Neural cell (in vitro differentiated cells): ENCODE results near the gene RNPEPL1. TPM values are rescaled to one million over a fixed set of nuclear protein-coding genes. Genes with fewer than 3 reads are reported as not detected.

Experiments
- H2AFZ ChIP-seq: fragments of 200-600, 300-800 bp; sonication (generic), shearing (Covaris generic); 2 replicates; pipeline ENCODE4 v1.6.0; 2014; ENCODE audit warnings: low read depth, mild to moderate bottlenecking, antibody characterized with exemption, low read length, moderate library complexity
- H3F3A ChIP-seq: fragments of 200-600 bp; shearing (Covaris generic); 2 replicates; pipeline ENCODE4 v1.6.1; 2016; ENCODE audit warnings: mild to moderate bottlenecking, moderate library complexity, mixed read lengths, antibody characterized with exemption, low read length; ENCODE audit not compliant: insufficient read depth, poor library complexity, severe bottlenecking
- H3K27ac ChIP-seq: fragments of 200-600, 300-800 bp; sonication (generic), shearing (Covaris generic); 2 replicates; pipeline ENCODE4 v1.5.1; 2014; ENCODE audit warnings: mild to moderate bottlenecking, low read length, moderate library complexity
- H3K27me3 ChIP-seq: fragments of 300-800, 200-600 bp; sonication (generic), shearing (Covaris generic); 2 replicates; pipeline ENCODE4 v1.6.0; 2014; ENCODE audit warnings: mild to moderate bottlenecking, low read depth, low read length, moderate library complexity; ENCODE audit not compliant: insufficient read depth
- H3K36me3 ChIP-seq: fragments of 300-800, 200-600 bp; sonication (generic), shearing (Covaris generic); 2 replicates; pipeline ENCODE4 v1.5.1; 2014; ENCODE audit warnings: mild to moderate bottlenecking, antibody characterized with exemption, low read length, moderate library complexity; ENCODE audit not compliant: insufficient read depth
- H3K4me2 ChIP-seq: fragments of 300-800, 200-600 bp; sonication (generic), shearing (Covaris generic); 2 replicates; pipeline ENCODE4 v1.6.0; 2014; ENCODE audit warnings: mild to moderate bottlenecking, low read length
- H3K4me3 ChIP-seq: fragments of 300-800, 200-600 bp; sonication (generic), shearing (Covaris generic); 2 replicates; pipeline ENCODE4 v1.5.1; 2014; ENCODE audit warnings: mild to moderate bottlenecking, low read length, moderate library complexity
- H3K79me2 ChIP-seq: fragments of 200-600 bp; shearing (Covaris generic); replicated peaks from 2 replicates; pipeline ENCODE4 v1.6.0; 2014; ENCODE audit warnings: mild to moderate bottlenecking, low read length, moderate library complexity; ENCODE audit not compliant: insufficient read depth
- H3K9ac ChIP-seq: fragments of 300-800, 200-600 bp; sonication (generic), shearing (Covaris generic); 2 replicates; pipeline ENCODE4 v1.6.1; 2016; ENCODE audit warnings: mild to moderate bottlenecking, low read length, mixed read lengths
- H3K9me2 ChIP-seq: fragments of 200-600 bp; shearing (Covaris generic); 2 replicates; pipeline ENCODE4 v1.6.1; 2016; ENCODE audit warnings: mild to moderate bottlenecking, low read length, mixed read lengths; ENCODE audit not compliant: insufficient read depth
- H3K9me3 ChIP-seq: fragments of 200-600, 300-800 bp; sonication (generic), shearing (Covaris generic); 2 replicates; pipeline ENCODE4 v1.6.1; 2016; ENCODE audit warnings: mild to moderate bottlenecking, mixed run types, low read length, moderate library complexity, mixed read lengths
- H4K20me1 ChIP-seq: fragments of 200-600 bp; shearing (Covaris generic); 2 replicates; pipeline ENCODE4 v1.6.1; 2016; ENCODE audit warnings: mild to moderate bottlenecking, mixed run types; ENCODE audit not compliant: insufficient read depth
- EP300 ChIP-seq: fragments of 450-650 bp; conservative IDR thresholded peaks from 2 replicates; pipeline ENCODE4 v1.6.1; 2014; ENCODE audit warnings: antibody characterized with exemption, mild to moderate bottlenecking, moderate library complexity; ENCODE audit not compliant: poor library complexity, severe bottlenecking
- EZH2 ChIP-seq: fragments of 200-600, 300-800 bp; shearing (Covaris generic), sonication (generic); IDR thresholded peaks from 2 replicates; pipeline ENCODE4 v1.6.1; 2014; ENCODE audit warnings: antibody characterized with exemption, low read length, borderline replicate concordance, mild to moderate bottlenecking; ENCODE audit not compliant: insufficient read depth, poor library complexity, severe bottlenecking
- MXI1 ChIP-seq: fragments of 450-650 bp; conservative IDR thresholded peaks from 2 replicates; pipeline ENCODE4 v1.6.1; 2014; ENCODE audit warnings: antibody characterized with exemption, mild to moderate bottlenecking; ENCODE audit not compliant: poor library complexity, severe bottlenecking
- POLR2AphosphoS5 ChIP-seq: IDR thresholded peaks from 2 replicates; pipeline ENCODE4 v1.6.1; 2012
- RAD21 ChIP-seq: fragments of 450-650 bp; conservative IDR thresholded peaks from 2 replicates; pipeline ENCODE4 v1.6.1; 2014; ENCODE audit warnings: antibody characterized with exemption, mild to moderate bottlenecking, moderate library complexity
- SMC3 ChIP-seq: fragments of 450-650 bp; conservative IDR thresholded peaks from 2 replicates; pipeline ENCODE4 v1.6.1; 2014; ENCODE audit warnings: antibody characterized with exemption, mild to moderate bottlenecking, moderate library complexity; ENCODE audit not compliant: poor library complexity
- TAF1 ChIP-seq: IDR thresholded peaks from 2 replicates; pipeline ENCODE4 v1.6.1; 2012; ENCODE audit warnings: low read depth
- polyA plus RNA-seq: library from polyadenylated mRNA; depleted of rRNA; stranded (reverse); fragments of >200 nt; gene quantifications from 2 replicates; pipeline ENCODE4 v1.2.3, GENCODE V29; 2014
- TF ChIP-seq, protein P1 (sequence below): fragments of 450-650 bp; IDR thresholded peaks from 2 replicates; pipeline ENCODE4 v1.5.1; 2014; ENCODE audit warnings: antibody characterized with exemption, mild to moderate bottlenecking, moderate library complexity; ENCODE audit not compliant: poor library complexity, severe bottlenecking
- TF ChIP-seq, protein P2 (sequence below): IDR thresholded peaks from 2 replicates; pipeline ENCODE4 v1.6.1; 2012; ENCODE audit warnings: borderline replicate concordance

RNPEPL1 gene
- polyA plus RNA-seq, 1 donor from 2014 or later = 16.1 TPM

DNA sequence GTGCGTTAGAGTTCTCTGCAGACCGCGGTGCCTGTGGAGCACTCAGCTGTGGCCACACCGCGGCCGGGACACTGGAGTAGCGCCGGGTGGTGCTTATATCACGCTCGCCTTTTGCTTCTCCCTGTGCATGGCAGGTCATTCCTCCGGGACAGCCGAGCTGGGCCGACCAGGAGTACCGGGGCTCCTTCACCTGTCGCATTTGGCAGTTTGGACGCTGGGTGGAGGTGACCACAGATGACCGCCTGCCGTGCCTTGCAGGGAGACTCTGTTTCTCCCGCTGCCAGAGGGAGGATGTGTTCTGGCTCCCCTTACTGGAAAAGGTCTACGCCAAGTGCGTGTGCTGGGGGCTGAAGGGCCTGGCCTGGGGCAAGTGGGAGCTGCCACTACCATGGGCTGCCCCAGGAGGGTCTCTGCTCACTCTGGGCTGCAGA is 22.4 kb downstream of the RNPEPL1 start:
- no peak for TF ChIP-seq POLR2AphosphoS5
- TF ChIP-seq, protein P1, sequence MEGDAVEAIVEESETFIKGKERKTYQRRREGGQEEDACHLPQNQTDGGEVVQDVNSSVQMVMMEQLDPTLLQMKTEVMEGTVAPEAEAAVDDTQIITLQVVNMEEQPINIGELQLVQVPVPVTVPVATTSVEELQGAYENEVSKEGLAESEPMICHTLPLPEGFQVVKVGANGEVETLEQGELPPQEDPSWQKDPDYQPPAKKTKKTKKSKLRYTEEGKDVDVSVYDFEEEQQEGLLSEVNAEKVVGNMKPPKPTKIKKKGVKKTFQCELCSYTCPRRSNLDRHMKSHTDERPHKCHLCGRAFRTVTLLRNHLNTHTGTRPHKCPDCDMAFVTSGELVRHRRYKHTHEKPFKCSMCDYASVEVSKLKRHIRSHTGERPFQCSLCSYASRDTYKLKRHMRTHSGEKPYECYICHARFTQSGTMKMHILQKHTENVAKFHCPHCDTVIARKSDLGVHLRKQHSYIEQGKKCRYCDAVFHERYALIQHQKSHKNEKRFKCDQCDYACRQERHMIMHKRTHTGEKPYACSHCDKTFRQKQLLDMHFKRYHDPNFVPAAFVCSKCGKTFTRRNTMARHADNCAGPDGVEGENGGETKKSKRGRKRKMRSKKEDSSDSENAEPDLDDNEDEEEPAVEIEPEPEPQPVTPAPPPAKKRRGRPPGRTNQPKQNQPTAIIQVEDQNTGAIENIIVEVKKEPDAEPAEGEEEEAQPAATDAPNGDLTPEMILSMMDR = no peak
- TF ChIP-seq TAF1 = no peak
- no peak for TF ChIP-seq EZH2
- no peak for TF ChIP-seq RAD21
- no peak for TF ChIP-seq MXI1
- TF ChIP-seq, protein P2, sequence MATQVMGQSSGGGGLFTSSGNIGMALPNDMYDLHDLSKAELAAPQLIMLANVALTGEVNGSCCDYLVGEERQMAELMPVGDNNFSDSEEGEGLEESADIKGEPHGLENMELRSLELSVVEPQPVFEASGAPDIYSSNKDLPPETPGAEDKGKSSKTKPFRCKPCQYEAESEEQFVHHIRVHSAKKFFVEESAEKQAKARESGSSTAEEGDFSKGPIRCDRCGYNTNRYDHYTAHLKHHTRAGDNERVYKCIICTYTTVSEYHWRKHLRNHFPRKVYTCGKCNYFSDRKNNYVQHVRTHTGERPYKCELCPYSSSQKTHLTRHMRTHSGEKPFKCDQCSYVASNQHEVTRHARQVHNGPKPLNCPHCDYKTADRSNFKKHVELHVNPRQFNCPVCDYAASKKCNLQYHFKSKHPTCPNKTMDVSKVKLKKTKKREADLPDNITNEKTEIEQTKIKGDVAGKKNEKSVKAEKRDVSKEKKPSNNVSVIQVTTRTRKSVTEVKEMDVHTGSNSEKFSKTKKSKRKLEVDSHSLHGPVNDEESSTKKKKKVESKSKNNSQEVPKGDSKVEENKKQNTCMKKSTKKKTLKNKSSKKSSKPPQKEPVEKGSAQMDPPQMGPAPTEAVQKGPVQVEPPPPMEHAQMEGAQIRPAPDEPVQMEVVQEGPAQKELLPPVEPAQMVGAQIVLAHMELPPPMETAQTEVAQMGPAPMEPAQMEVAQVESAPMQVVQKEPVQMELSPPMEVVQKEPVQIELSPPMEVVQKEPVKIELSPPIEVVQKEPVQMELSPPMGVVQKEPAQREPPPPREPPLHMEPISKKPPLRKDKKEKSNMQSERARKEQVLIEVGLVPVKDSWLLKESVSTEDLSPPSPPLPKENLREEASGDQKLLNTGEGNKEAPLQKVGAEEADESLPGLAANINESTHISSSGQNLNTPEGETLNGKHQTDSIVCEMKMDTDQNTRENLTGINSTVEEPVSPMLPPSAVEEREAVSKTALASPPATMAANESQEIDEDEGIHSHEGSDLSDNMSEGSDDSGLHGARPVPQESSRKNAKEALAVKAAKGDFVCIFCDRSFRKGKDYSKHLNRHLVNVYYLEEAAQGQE = no peak
- no peak for TF ChIP-seq EP300
- no peak for TF ChIP-seq SMC3
- no peaks in the 10 kb centered on the region for H4K20me1 ChIP-seq
- peaks cover 26% of the 10 kb centered on the region for H3K79me2 ChIP-seq
- H3K36me3 ChIP-seq = no peaks in the 10 kb centered on the region
- no peak overlapping the region for H2AFZ ChIP-seq
- H3K4me2 ChIP-seq = no peak overlapping the region
- H3K27me3 ChIP-seq = no peaks in the 10 kb centered on the region
- H3K27ac ChIP-seq = no peak overlapping the region
- H3K9me2 ChIP-seq = no peaks in the 10 kb centered on the region
- H3K9ac ChIP-seq = no peak overlapping the region
- H3K9me3 ChIP-seq = no peaks in the 10 kb centered on the region
- H3F3A ChIP-seq = no peaks in the 10 kb centered on the region
- H3K4me3 ChIP-seq = no peak overlapping the region

DNA sequence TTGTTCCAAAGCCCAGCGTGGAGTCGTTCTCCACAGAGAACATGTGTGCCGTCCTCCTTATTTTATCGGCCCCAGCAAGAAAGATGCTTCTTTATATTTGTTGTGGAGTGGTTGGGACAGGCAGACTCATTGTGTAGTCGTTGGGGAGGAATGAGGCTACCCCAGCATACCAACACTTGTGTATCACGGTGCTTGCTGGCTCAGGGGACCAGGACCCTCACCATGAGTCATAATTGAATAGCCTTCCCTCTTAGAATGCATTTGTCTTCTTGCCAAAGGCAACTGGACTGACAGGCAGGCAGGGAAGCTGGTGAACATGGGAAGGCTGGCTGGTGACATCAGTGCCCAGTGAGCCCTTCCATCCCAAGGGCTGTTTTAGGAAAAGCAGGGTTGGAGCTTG is 22.9 kb downstream of the RNPEPL1 start:
- H3K4me3 ChIP-seq = no peak overlapping the region
- TF ChIP-seq RAD21 = no peak
- no peak for TF ChIP-seq EP300
- TF ChIP-seq TAF1 = no peak
- TF ChIP-seq SMC3 = no peak
- TF ChIP-seq, protein P1 = no peak
- no peak for TF ChIP-seq MXI1
- no peak for TF ChIP-seq POLR2AphosphoS5
- TF ChIP-seq EZH2 = no peak
- TF ChIP-seq, protein P2 = no peak
- H3K9me2 ChIP-seq = no peaks in the 10 kb centered on the region
- peaks cover 22% of the 10 kb centered on the region for H3K79me2 ChIP-seq
- H3K9ac ChIP-seq = no peak overlapping the region
- no peaks in the 10 kb centered on the region for H3K9me3 ChIP-seq
- H2AFZ ChIP-seq = no peak overlapping the region
- no peaks in the 10 kb centered on the region for H3K36me3 ChIP-seq
- H3K27me3 ChIP-seq = no peaks in the 10 kb centered on the region
- no peak overlapping the region for H3K4me2 ChIP-seq
- no peaks in the 10 kb centered on the region for H3F3A ChIP-seq
- H4K20me1 ChIP-seq = no peaks in the 10 kb centered on the region
- H3K27ac ChIP-seq = no peak overlapping the region
